Left ventricle myocardium inferior (tissue), 1 donor: ENCODE measurements around the gene TTLL12. TPM values are rescaled to one million over a fixed set of nuclear protein-coding genes. Genes with fewer than 3 reads are reported as not detected.

ENCODE experiments used
- DNase-seq: peaks from one replicate; pipeline ENCODE4 v3.0.0-alpha.2; 2020
- H3K27ac ChIP-seq: fragments of 200-600 bp; replicated peaks from 2 replicates; pipeline ENCODE4 v1.8.0; 2021
- H3K27me3 ChIP-seq: fragments of 200-600 bp; 2 replicates; pipeline ENCODE4 v1.8.0; 2021; ENCODE audit warnings: low read depth
- H3K36me3 ChIP-seq: fragments of 200-600 bp; 2 replicates; pipeline ENCODE4 v1.8.0; 2021
- H3K4me1 ChIP-seq: fragments of 200-600 bp; 2 replicates; pipeline ENCODE4 v1.8.0; 2021
- H3K4me3 ChIP-seq: fragments of 200-600 bp; 2 replicates; pipeline ENCODE4 v1.8.0; 2021; ENCODE audit warnings: mild to moderate bottlenecking, moderate library complexity
- H3K9me3 ChIP-seq: fragments of 200-600 bp; replicated peaks from 2 replicates; pipeline ENCODE4 v1.8.0; 2021
- intact Hi-C: fragments of 100-400 bp; cut with micrococcal nuclease; formaldehyde crosslinking; loops from one replicate; pipeline ENCODE4 v1.11.0; 2022
- total RNA-seq: library from RNA; stranded (reverse); fragmentation: NEBNext Ultra II Directional; extraction: Animal tissue kit (Norgen Biotek cat#: 25700); gene quantifications from one replicate; pipeline ENCODE4 v1.2.1, GENCODE V29; 2021
- TF ChIP-seq, protein P1 (sequence below): fragments of 200-600 bp; IDR thresholded peaks from 2 replicates; pipeline ENCODE4 v1.8.0; 2021; ENCODE audit warnings: antibody characterized with exemption, mild to moderate bottlenecking, borderline replicate concordance
- donor health status: DM: no; HTN: yes; CAD: no; lungs with severe emphysema.

Gene TTLL12
- total RNA-seq, 1 donor from 2014 or later, result 12.6 TPM

DNA sequence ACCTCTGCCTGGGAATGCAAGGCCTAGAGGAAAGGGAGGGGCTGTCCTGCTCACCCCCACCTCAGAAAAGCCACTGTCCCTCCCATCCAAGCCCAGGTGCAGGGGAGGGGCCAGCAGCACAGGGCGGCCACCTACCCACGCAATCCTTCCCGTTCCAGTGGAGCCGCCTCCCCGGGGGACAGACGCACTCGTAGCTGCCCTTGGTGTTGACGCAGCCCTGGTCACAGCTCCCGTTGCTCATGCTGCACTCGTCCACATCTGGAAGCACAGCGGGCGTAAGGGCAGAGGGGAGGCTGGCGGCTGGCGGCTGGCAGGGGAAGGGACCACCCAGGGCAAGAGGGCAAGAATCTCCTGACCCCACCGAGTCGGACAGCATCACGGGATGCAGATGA is 40.3 kb upstream of the TTLL12 start:
- Histone ChIP-seq H3K27ac (no peak overlapping the region), H3K4me3 (no peak overlapping the region), H3K36me3 (no peaks in the 10 kb centered on the region), H3K4me1 (peaks cover 10% of the 10 kb centered on the region), H3K27me3 (peaks cover 30% of the 10 kb centered on the region), H3K9me3 (no peaks in the 10 kb centered on the region)
- DNase-seq, result no peak
- TF ChIP-seq, protein P1, sequence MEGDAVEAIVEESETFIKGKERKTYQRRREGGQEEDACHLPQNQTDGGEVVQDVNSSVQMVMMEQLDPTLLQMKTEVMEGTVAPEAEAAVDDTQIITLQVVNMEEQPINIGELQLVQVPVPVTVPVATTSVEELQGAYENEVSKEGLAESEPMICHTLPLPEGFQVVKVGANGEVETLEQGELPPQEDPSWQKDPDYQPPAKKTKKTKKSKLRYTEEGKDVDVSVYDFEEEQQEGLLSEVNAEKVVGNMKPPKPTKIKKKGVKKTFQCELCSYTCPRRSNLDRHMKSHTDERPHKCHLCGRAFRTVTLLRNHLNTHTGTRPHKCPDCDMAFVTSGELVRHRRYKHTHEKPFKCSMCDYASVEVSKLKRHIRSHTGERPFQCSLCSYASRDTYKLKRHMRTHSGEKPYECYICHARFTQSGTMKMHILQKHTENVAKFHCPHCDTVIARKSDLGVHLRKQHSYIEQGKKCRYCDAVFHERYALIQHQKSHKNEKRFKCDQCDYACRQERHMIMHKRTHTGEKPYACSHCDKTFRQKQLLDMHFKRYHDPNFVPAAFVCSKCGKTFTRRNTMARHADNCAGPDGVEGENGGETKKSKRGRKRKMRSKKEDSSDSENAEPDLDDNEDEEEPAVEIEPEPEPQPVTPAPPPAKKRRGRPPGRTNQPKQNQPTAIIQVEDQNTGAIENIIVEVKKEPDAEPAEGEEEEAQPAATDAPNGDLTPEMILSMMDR, result no peak
- intact Hi-C loops, result no loop called here

- peaks cover 16% of the 10 kb centered on the region for H3K4me1 ChIP-seq
- no peak overlapping the region for H3K4me3 ChIP-seq
- no peaks in the 10 kb centered on the region for H3K36me3 ChIP-seq
- no peaks in the 10 kb centered on the region for H3K9me3 ChIP-seq
- no peak for DNase-seq
- peaks cover 23% of the 10 kb centered on the region for H3K27me3 ChIP-seq
- TF ChIP-seq, protein P1, result no peak
- intact Hi-C loops, result no loop called here
- no peak overlapping the region for H3K27ac ChIP-seq
These were observed 39.7 kb upstream of the TTLL12 start for GRCh38 chr22:43226377-43227238.

DNA sequence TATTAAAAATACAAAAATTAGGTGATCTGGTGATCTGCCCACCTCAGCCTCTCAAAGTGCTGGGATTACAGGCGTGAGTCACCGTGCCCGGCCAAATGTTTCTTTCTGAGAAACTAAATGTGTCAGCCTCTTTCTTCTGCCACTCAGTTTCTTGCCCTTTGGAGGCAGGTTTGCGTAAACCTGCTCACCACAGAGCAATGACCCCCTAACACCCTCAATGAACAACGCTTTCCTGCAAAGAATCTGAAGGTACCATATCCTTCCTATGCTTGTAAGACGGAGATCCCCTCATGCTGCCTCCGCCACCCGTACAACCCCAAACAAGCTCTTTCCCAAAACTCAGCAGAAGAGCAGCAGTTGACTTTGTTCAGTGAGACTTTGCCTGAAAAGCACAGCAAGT is 38.7 kb upstream of the TTLL12 start:
- no peaks in the 10 kb centered on the region for H3K9me3 ChIP-seq
- H3K4me3 ChIP-seq, result no peak overlapping the region
- intact Hi-C loops, result no loop called here
- TF ChIP-seq, protein P1, result no peak
- no peaks in the 10 kb centered on the region for H3K36me3 ChIP-seq
- H3K27me3 ChIP-seq, result peaks cover 13% of the 10 kb centered on the region
- no peak overlapping the region for H3K27ac ChIP-seq
- no peak for DNase-seq
- H3K4me1 ChIP-seq, result peaks cover 20% of the 10 kb centered on the region

DNA sequence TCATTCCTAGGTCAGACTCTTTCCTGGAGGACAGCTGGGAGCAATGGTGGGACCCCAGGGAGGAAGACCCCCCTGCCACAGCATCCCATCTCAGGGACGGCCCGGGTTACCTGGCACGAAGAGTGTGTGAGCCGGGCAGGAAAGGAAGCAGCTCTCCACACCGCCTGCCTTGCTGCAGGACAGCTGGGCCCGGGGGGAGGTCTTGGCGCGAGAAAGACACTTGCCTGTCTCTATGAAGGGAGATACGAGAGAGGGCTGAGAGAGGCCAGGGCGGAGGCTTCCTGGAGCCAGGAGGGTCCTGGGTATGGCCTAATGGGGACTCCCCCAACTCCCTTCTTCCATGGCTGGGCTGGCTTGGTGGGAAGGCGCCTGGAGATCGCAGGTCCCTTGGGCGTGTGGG is 36.1 kb upstream of the TTLL12 start:
- no peak overlapping the region for H3K4me3 ChIP-seq
- H3K36me3 ChIP-seq, result no peaks in the 10 kb centered on the region
- intact Hi-C loops, result no loop called here
- DNase-seq, result no peak
- no peaks in the 10 kb centered on the region for H3K9me3 ChIP-seq
- H3K27ac ChIP-seq, result peak overlapping the region; percentile 73
- TF ChIP-seq, protein P1, result no peak
- no peaks in the 10 kb centered on the region for H3K27me3 ChIP-seq
- peaks cover 20% of the 10 kb centered on the region for H3K4me1 ChIP-seq

DNA sequence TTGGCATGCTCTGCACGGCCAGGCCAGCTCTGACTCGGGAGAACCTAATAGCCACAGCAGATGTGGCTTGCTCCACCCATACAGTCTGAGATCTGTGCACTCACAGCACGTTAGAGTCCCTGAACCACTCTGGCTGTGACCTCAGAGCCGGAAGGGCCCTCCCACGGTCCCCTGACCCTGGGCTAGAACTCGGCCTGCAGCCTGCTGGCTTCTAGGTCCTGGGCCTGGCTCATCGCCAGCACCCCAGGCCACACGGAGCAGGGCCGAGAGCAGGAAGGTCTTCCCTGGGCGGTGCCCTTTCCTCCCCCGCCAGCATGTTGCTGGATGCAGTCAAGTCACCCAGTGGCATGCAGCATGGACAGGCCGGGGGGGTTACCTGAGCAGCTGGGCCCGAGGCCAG is 35.3 kb upstream of the TTLL12 start:
- intact Hi-C loops, result no loop called here
- Histone ChIP-seq H3K27me3 (no peaks in the 10 kb centered on the region), H3K4me1 (peaks cover 20% of the 10 kb centered on the region), H3K27ac (peak overlapping the region; percentile 73), H3K36me3 (no peaks in the 10 kb centered on the region), H3K4me3 (peak overlapping the region; percentile 1), H3K9me3 (no peaks in the 10 kb centered on the region)
- TF ChIP-seq, protein P1, result no peak
- DNase-seq, result peak; percentile 66
